ENCODE measurements around the gene DDA1.
A peak's percentile ranks its signal among the peaks of the same experiment; 100 is the strongest.

DDA1 gene

DNA sequence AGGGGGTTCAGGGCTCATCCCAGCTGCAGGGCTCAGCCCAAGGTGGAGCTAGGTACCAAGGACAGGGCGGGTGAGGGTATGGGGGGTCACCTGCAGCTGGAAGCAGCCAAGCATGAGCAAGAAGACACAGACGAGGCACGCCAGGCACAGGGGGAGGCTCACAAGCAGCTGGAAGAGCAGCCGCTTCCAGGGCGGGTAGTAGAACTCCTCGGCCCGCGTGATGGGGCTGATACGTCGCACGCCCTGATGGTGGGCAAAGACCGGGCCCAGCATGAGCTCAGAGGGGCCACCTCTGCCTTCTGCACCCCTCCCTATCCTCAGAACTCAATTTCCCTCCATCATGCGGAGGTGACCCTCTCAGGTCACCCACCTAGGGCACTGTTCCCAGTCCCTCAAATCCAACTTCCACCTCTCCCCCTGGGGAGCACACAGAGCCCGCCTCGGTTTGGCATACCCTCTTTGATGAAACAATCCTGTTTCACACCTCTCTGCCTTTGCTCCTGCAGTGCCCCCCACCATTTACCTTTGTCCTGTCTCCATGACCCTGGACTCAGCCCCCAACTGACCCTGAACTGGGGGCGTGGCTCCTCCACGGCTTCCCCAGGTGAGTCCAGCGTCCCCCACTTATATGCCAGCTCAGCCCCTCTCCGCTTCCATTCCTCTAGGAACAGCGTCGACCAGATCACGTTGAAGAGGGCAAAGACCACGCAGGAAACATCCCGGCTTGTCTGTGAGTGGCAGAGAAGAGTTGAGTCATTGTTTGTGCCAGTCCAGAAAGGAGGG lies 21.1 kb downstream of the DDA1 start:
- no peaks in the 10 kb centered on the region for H3K27me3 Mint-ChIP-seq
- no peaks in the 10 kb centered on the region for H3K9me3 Mint-ChIP-seq
- peaks cover 26% of the 10 kb centered on the region for H3K4me1 Mint-ChIP-seq
- H3K4me3 Mint-ChIP-seq = peak overlapping the region; percentile 68
- DNase-seq (ENCODE audit: low spot score in 2 of 2) (no peak), ATAC-seq (replicated peaks; ENCODE audit: extremely low read depth, poor library complexity, severe bottlenecking) (no peak)
- H3K36me3 Mint-ChIP-seq (ENCODE audit: insufficient read depth) = peaks cover 2% of the 10 kb centered on the region
- H3K27ac Mint-ChIP-seq (ENCODE audit: low read depth) = peak overlapping the region; percentile 20

DNA sequence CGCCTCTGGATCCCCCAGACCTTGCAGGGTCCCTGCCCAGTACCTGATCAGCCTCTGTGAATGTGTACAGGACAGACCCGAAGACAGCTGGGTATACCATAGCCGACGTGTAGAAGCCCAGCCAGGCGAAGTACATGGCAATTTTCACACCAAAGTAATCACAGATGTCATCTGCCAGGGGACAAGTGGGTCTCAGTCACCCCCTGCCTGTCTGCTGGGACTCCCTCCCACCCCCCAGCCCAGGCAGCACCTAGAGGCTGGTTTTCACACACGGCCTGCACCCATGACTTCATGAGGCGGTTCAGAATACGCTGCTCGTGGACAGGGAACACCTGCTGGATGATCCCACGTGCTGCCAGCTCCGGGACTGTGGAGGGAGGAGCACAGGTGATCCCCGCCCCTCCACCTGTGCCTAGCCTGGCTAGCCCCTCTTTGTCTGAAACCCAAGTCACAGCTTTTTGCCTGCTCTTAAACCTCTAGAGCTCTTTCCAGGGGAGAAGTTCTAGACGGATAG lies 21.7 kb downstream of the DDA1 start:
- Mint-ChIP-seq H3K4me1 (peaks cover 26% of the 10 kb centered on the region), H3K36me3 (ENCODE audit: insufficient read depth) (peaks cover 2% of the 10 kb centered on the region), H3K4me3 (peak overlapping the region; percentile 62), H3K27ac (ENCODE audit: low read depth) (peak overlapping the region; percentile 20), H3K27me3 (no peaks in the 10 kb centered on the region), H3K9me3 (no peaks in the 10 kb centered on the region)
- DNase-seq (ENCODE audit: low spot score in 2 of 2) = no peak
- no peak for ATAC-seq (replicated peaks; ENCODE audit: extremely low read depth, poor library complexity, severe bottlenecking)

DNA sequence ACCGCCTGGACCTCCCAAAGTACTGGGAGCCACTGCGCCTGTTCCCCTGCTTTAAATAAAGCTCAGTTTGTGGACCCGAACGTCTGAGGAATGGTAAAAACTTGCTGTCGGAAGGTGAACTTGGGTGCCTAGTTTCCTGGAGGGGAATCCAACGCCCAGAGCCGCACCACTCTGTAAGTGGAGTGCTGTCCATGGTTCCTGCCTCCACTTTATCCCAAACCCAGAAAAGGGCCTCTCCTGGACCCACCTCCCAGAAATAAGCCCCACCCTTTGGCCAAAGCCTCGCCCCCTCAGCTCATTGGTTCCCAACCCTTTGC lies 23.0 kb downstream of the DDA1 start:
- H3K36me3 Mint-ChIP-seq (ENCODE audit: insufficient read depth) = peaks cover 3% of the 10 kb centered on the region
- H3K4me1 Mint-ChIP-seq = peaks cover 36% of the 10 kb centered on the region
- no peak overlapping the region for H3K27ac Mint-ChIP-seq (ENCODE audit: low read depth)
- no peaks in the 10 kb centered on the region for H3K27me3 Mint-ChIP-seq
- ATAC-seq (replicated peaks; ENCODE audit: extremely low read depth, poor library complexity, severe bottlenecking) (no peak), DNase-seq (ENCODE audit: low spot score in 2 of 2) (no peak)
- H3K4me3 Mint-ChIP-seq = no peak overlapping the region
- no peaks in the 10 kb centered on the region for H3K9me3 Mint-ChIP-seq

DNA sequence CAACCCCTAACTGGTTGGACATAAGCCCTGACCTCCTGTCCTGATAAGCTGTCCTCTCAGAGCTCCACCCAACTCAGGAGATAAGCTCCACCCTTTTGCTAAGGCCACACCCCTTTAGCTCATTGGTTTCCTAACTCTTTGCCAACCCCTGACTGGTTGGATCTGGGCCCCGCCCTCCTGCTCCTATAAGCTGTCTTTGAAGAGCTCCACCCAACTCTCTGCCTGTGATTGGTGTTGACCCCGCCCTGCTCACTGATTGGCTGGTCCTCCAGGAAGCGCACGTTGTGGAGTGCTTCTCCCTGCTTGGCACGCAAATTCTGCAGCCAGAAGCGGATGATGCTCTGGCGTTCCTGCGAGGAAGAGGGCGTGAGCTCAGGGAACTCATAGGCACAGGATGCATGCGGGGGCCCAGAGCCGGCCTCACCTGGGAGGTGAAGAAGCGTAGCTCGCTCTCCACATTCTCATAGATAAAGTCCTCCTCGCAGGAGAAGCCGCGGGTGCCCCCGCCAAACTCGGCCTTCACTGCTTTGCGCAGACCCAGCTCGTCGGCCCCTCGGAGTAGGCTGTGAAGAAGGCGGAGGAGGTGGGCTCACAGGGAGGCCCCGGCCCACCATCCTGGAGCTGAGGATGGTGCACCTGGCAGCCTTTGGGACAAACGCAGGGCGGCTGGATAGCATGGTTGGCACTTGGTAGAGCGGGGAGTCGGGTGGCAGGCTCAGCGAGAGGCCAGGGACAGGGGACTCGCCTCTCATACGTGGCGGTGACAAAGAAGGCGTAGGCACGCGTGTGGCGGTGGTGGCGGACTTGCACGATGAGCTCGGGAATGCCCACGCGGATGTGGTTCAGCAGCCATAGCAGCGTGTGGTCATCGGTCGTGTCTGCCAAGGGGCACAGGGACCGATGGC lies 23.6 kb downstream of the DDA1 start:
- H3K4me1 Mint-ChIP-seq = peaks cover 40% of the 10 kb centered on the region
- no peak overlapping the region for H3K27ac Mint-ChIP-seq (ENCODE audit: low read depth)
- H3K9me3 Mint-ChIP-seq = no peaks in the 10 kb centered on the region
- no peaks in the 10 kb centered on the region for H3K27me3 Mint-ChIP-seq
- H3K36me3 Mint-ChIP-seq (ENCODE audit: insufficient read depth) = peaks cover 4% of the 10 kb centered on the region
- DNase-seq (ENCODE audit: low spot score in 2 of 2) (no peak), ATAC-seq (replicated peaks; ENCODE audit: extremely low read depth, poor library complexity, severe bottlenecking) (no peak)
- H3K4me3 Mint-ChIP-seq = peak overlapping the region; percentile 38

DNA sequence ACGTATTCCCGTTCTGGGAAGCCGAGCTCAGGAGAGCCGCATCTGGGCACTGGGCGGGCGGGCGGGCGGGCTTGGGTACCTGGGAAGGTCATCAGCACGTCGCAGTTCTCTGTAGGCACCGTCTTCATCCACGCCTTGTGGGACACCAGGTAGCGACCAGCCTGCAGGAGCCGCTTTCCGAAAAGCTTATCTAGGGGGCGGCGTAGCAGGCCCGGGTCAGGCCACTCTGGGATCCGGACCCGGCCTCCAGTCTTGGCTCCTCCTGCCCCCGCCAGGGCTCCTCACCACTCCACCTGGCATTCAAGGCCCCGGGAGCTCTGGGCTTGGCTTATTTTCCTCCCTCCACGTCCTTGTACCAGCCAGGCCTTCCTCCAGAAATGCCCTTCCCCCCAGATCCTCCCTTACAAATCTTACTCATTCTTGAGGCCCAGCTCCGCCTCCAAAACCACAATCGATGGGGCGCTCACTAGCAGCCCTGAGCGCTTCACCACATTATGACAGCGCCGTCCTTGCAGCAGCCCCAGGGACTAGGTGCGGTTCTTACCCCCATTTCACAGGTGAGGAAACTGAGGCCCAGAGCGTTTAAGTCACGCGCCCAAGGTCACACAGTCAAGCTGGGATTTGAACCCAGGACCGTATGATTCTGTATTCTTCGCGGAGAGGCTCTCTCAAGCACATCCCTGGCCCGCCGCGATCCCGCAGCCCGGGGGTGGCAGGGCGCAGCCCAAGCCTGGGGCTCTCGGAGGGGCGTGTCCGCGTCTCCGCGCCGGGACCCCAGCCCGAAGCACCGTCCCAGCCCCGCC lies 24.4 kb downstream of the DDA1 start:
- H3K27ac Mint-ChIP-seq (ENCODE audit: low read depth) = no peak overlapping the region

DNA sequence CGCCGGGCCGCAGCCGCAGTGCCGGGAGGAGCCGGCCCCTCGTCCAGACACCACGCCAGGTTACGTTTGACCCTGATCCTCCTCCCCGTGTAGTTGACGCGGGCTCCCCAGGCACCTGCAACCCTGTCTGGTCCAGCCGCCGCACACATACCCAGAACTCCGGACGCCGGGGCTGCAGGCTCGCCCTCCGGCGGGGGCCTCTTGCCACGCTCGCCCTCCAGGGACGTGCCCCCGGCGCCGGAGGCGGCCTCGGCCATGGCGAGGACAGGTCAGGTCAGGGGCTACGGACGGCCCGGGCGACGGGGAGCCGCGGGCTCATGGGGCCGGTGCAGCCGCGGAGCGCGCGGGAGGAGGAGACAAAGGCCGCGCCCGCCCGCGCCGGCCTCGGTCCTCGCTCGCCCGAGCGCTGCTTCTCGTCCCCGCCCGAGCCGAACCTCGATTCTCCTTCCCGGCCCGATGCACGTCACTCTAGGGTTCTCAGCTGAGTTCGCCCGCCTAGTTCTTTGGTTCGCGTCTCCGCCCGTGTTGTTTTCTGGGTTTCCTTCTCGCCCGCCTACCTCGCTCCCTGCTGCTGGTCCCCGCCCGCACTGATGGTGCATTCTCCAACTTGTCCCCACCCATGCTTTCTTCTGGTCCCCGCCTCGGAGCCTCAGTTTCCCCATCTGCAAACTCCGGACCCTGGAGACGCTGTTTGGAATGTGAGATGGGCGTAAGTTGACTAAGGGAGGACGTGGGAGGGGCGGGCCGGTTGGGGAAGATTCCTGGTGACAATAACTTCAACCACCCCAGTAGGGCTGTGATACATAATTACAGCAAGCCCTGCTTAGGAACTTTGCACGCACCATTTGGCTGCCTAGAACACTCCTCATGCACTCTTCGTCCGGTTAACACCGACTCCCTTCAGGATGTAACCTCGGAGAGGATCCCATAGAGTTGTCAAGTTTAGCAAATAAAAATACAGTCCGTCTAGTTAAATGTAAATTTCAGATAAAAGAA lies 25.3 kb downstream of the DDA1 start, which contains the start of gene ANO8:
Gene ANO8, minus strand, starts transcription at position 442 of the 996 bp plus-strand sequence. Its CDS starts 185 bp downstream, at position 257.
- H3K4me3 Mint-ChIP-seq = peak within 1 kb of the TSS; percentile 82
- H3K27ac Mint-ChIP-seq (ENCODE audit: low read depth) = no peak within 1 kb of the TSS
- no peaks in the 10 kb centered on the region for H3K27me3 Mint-ChIP-seq
- ATAC-seq (replicated peaks; ENCODE audit: extremely low read depth, poor library complexity, severe bottlenecking) (peak; percentile 64), DNase-seq (ENCODE audit: low spot score in 2 of 2) (peak; percentile 95)
- peaks cover 35% of the 10 kb centered on the region for H3K4me1 Mint-ChIP-seq
- no peaks in the 10 kb centered on the region for H3K9me3 Mint-ChIP-seq
- H3K36me3 Mint-ChIP-seq (ENCODE audit: insufficient read depth) = peaks cover 6% of the 10 kb centered on the region

More for the DNA sequence above, 24.4 kb downstream of the DDA1 start:
- Mint-ChIP-seq H3K4me1 (peaks cover 40% of the 10 kb centered on the region), H3K36me3 (ENCODE audit: insufficient read depth) (peaks cover 4% of the 10 kb centered on the region), H3K4me3 (peak overlapping the region; percentile 82), H3K9me3 (no peaks in the 10 kb centered on the region), H3K27me3 (no peaks in the 10 kb centered on the region)
- DNase-seq (ENCODE audit: low spot score in 2 of 2) = peak in 1 of 2 donors; percentile 47
- ATAC-seq (replicated peaks; ENCODE audit: extremely low read depth, poor library complexity, severe bottlenecking) = peak; percentile 22

DNA sequence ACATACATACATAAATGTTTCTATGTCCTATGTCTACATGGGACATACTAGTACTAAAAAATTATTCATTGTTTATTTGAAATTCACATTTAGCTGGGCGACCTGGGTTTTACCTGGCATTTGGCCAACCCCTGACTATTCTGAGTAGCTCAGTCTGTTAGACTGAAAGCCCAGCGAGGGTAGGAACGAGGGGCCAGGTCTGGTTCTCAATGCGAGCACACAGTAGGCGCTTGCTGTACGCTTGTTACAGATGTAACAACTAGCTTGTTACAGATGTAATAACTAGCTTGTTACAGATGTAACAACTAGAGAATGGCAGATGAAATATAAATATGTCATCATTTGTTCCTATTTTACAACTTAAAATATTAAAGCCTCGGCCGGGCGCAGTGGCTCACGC lies 26.2 kb downstream of the DDA1 start:
- ATAC-seq (replicated peaks; ENCODE audit: extremely low read depth, poor library complexity, severe bottlenecking) (no peak), DNase-seq (ENCODE audit: low spot score in 2 of 2) (no peak)
- Mint-ChIP-seq H3K4me1 (peaks cover 35% of the 10 kb centered on the region), H3K27ac (ENCODE audit: low read depth) (no peak overlapping the region), H3K9me3 (no peaks in the 10 kb centered on the region), H3K27me3 (no peaks in the 10 kb centered on the region), H3K36me3 (ENCODE audit: insufficient read depth) (peaks cover 6% of the 10 kb centered on the region), H3K4me3 (peak overlapping the region; percentile 81)

DNA sequence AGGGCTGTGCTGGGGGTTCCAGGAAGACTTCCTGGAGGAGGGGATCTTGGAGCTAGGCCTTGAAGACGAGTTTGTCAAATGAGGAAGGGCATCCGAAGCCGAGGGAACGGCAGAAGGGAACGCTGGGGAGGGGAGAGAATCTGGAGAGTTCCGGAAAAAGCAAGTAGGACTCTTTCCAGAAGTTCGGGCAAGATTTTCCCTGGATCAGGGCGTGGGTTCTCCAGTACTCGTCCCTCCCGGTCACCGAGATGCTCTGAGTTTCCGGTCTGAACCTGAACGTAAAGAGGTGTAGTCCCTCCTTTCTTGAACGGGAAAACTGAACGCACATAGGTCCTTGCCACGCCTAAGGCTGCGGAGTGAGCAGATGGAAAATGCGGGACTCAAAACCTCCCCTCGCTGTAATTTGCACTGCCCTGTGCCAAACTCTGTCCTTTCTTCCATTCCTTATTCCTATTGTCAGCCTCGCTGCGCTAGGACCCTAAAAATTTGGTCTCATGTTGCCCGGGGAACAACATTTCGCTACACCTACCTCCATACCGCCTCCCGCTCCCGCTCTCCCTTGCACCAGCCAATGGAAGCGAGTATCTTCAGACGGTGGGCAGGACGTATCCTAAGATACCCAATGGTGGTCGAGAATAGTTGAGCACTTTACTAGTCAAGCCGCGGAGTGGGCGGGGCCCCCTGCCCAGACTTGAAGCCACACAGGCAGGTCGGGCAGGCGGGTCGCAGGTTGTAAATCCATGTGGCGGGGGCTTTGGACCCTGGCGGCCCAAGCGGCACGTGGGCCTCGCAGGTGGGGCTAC lies 27.7 kb downstream of the DDA1 start, which contains the start of gene GTPBP3:
Gene GTPBP3, plus strand, starts transcription at position 682 of the 803 bp plus-strand sequence. Its CDS starts 59 bp downstream, at position 741.
- Mint-ChIP-seq H3K4me3 (peak within 1 kb of the TSS; percentile 81), H3K27ac (ENCODE audit: low read depth) (peak within 1 kb of the TSS; percentile 72), H3K36me3 (ENCODE audit: insufficient read depth) (peaks cover 9% of the 10 kb centered on the region), H3K4me1 (peaks cover 35% of the 10 kb centered on the region), H3K27me3 (no peaks in the 10 kb centered on the region), H3K9me3 (no peaks in the 10 kb centered on the region)
- peak; percentile 95 for ATAC-seq (replicated peaks; ENCODE audit: extremely low read depth, poor library complexity, severe bottlenecking)
- peak; percentile 86 to 94 for DNase-seq (ENCODE audit: low spot score in 2 of 2)

DNA sequence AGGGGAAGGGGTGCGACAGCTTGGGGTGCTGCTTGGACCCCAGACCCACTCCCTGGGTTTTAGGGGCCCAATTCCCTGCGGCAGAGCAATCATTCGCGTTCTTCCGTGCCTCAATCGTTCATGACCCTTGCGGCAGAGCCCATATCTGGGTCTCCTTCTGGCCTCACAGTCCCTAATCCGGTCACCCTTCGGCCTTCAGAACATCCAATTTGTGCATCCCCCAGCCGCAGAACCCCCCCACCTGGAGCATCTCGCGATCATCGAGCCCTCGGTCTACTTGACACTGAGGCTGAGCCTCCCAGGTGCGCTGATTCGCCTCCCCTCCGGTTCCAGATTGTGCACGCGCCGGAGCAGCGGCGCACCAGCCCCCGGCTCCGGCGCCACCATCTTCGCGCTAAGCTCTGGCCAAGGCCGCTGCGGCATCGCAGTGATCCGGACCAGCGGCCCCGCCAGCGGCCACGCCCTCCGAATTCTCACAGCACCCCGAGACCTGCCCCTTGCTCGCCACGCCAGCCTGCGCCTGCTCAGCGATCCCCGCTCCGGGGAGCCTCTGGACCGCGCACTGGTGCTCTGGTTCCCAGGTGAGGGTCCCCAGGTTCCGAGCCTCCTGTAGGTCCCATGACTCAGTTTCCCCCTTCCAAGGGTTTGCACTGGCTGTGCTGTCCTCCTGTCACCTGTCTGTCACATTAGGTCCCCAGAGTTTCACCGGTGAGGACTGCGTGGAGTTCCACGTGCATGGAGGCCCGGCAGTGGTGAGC lies 28.5 kb downstream of the DDA1 start:
- Mint-ChIP-seq H3K36me3 (ENCODE audit: insufficient read depth) (peaks cover 9% of the 10 kb centered on the region), H3K9me3 (no peaks in the 10 kb centered on the region), H3K27me3 (no peaks in the 10 kb centered on the region), H3K4me1 (peaks cover 33% of the 10 kb centered on the region), H3K27ac (ENCODE audit: low read depth) (peak overlapping the region; percentile 72), H3K4me3 (peak overlapping the region; percentile 81)
- DNase-seq (ENCODE audit: low spot score in 2 of 2) (no peak), ATAC-seq (replicated peaks; ENCODE audit: extremely low read depth, poor library complexity, severe bottlenecking) (peak; percentile 13)

DNA sequence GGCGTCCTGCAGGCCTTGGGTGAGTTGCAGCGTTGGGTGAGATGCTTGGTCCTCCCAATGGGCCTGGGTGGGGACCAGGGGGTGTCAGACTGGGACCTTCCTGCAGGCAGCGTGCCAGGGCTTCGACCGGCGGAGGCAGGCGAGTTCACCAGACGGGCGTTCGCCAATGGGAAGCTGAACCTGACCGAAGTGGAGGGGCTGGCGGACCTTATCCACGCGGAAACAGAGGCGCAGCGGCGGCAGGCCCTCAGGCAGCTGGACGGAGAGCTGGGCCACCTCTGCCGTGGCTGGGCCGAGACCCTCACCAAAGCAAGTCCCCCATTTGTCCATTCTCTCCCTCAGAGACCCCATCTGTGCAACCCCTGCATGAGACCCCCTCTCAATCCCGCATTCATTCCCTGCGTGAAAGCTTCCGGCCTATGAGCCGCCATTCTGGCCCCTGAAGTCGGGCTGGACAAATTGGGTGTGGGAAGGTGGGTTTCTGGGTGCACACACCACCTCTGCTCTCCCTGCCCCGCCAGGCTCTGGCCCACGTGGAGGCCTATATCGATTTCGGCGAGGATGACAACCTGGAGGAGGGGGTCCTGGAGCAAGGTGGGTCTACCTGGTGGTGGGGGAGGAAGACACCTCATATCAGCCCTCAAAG lies 29.2 kb downstream of the DDA1 start:
- peaks cover 9% of the 10 kb centered on the region for H3K36me3 Mint-ChIP-seq (ENCODE audit: insufficient read depth)
- DNase-seq (ENCODE audit: low spot score in 2 of 2) (no peak), ATAC-seq (replicated peaks; ENCODE audit: extremely low read depth, poor library complexity, severe bottlenecking) (no peak)
- no peaks in the 10 kb centered on the region for H3K27me3 Mint-ChIP-seq
- H3K4me1 Mint-ChIP-seq = peaks cover 28% of the 10 kb centered on the region
- H3K9me3 Mint-ChIP-seq = no peaks in the 10 kb centered on the region
- H3K27ac Mint-ChIP-seq (ENCODE audit: low read depth) = peak overlapping the region; percentile 72
- peak overlapping the region; percentile 81 for H3K4me3 Mint-ChIP-seq

Data from central memory CD8-positive, alpha-beta T cell (primary cell).